Right ventricle myocardium superior (tissue), 1 donor: ENCODE data around the gene MYO1D. TPM values are rescaled to one million over a fixed set of nuclear protein-coding genes. Genes with fewer than 3 reads are reported as not detected.
"Not testable (repeated sequence)": the region's sequence is repeated elsewhere in the genome, so short reads cannot be mapped to it uniquely, and the experiment has no call there.

Experiments
- ATAC-seq: fragments of 200-7000 bp; cut with Tn5 transposase; one replicate; pipeline ENCODE4 v1.9.1; 2020; ENCODE audit warnings: mild to moderate bottlenecking; ENCODE audit not compliant: poor library complexity
- DNase-seq: peaks from one replicate; pipeline ENCODE4 v3.0.0-alpha.2; 2020
- intact Hi-C: fragments of 100-400 bp; cut with DNase I; formaldehyde crosslinking; loops from one replicate; pipeline ENCODE4 v1.11.2; 2022
- long read RNA-seq: library from polyadenylated mRNA; unstranded; transcript quantifications from one replicate; pipeline ENCODE4 v2.0.0, GENCODE V29; 2021
- total RNA-seq: library from RNA; stranded (reverse); fragmentation: NEBNext Ultra II Directional; extraction: Animal tissue kit (Norgen Biotek cat#: 25700); gene quantifications from one replicate; pipeline ENCODE4 v1.2.1, GENCODE V29; 2021
- donor health status: DM: no; HTN: yes; CAD: no; lungs with severe emphysema.

MYO1D gene
- total RNA-seq, result 3.8 TPM
- long read RNA-seq, partial matches to known transcripts, result 1 of 5 reads
- long read RNA-seq, other reads (novel, unspliced or antisense), result 3 of 5 reads

DNA sequence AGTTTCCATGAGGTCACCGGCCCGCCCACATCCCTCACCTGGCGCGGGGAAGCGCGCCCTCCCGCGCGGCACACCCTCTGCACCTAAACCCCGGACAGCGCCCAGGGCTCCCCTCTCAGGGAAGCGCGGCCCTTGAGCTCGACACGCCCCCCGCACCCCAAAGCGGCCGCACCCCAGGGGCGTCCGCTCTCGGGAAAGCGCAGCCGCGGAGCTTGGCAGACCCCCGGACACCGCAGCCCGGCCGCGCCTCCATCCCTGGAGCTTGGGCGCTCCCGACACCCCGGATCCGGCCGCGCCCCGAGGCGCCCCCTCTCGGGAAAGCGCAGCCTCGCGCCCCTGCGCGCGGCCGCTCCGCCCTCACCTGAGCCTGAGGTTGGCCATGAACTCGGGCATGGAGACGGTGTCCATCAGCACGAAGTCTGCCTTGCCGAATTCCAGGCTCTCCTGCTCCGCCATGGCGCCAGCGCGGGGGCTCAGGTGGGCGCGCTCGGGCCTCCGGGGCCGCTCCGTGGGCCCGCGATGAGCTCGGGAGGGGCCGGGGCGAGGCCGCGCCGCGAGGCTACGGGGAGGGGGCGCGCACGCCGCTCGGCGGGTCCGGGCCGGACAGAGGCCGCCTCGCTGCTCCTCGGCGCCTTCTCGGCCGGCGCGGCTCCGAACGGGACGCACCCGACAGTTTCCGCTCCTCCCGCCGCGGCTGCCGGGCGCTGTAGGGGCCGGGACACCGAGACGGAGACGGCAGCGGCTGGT lies at the start of gene MYO1D:
Gene MYO1D (minus strand): TSS at position 708 of the 747 bp plus-strand sequence. CDS start 252 bp downstream, at position 456.
- intact Hi-C loops, result loop anchor here (5.0 kb wide), 1 partner anchor 94 kb away; no protein-coding TSS in a partner anchor
- DNase-seq, result peak; percentile 56
- ATAC-seq, result peak; percentile 38

DNA sequence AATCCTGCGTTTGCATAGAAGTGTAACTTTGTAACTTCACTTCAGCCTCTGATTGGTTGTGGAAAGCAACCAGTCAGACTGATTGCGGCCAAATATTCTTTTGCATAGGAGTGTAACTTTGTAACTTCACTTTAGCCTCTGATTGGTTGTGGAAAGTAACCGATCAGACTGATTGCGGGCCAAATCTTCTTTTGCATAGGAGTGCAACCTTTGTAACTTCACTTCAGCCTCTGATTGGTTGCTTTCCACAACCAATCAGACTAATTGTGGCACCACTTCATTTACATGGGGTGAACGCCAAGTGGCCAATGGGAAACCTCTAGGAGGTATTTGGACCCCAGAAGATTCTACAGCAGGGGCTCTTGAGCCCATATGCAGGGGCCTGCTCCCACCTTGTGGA lies 49.3 kb upstream of the MYO1D start:
- no peak for ATAC-seq
- intact Hi-C loops, result no loop called here
- DNase-seq, result no peak

DNA sequence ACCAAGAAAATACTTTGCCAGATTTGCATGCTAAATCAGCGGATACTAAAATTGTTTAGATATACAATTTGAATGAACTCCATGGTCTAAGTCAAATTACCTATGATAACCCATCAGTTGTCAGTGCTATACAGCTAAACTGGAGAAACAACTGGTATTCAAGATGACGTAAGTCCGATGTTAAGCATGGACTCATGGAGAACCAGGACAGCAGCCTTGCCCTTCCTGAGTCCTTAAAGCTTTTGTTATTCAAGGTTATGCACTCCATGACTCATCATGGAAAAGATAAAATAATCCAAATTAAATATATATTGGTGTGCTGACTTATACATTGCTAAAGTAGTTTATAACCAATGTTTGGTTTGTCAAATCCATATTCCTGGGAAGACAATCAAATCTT lies 47.0 kb upstream of the MYO1D start:
- intact Hi-C loops, ATAC-seq, DNase-seq: not testable (repeated sequence)

DNA sequence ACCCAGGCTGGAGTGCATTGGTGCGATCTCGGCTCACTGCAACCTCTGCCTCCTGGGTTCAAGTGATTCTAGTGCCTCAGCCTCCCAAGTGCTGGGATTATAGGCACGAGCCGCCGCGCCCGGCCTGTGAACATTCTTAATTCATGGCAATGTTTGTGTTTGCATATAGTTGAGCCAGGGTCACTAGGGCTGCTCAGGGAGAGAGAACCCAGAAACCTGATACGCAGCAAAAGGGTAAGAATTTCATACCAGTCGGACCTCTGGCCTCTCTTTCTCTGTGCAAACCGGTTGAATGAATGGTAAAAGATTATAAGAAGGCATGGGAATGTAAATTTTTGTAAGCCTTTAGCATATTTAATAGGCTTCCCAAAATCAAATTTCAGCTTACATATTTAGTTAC lies 44.1 kb upstream of the MYO1D start:
- DNase-seq (no peak), ATAC-seq (no peak)
- intact Hi-C loops, result no loop called here

DNA sequence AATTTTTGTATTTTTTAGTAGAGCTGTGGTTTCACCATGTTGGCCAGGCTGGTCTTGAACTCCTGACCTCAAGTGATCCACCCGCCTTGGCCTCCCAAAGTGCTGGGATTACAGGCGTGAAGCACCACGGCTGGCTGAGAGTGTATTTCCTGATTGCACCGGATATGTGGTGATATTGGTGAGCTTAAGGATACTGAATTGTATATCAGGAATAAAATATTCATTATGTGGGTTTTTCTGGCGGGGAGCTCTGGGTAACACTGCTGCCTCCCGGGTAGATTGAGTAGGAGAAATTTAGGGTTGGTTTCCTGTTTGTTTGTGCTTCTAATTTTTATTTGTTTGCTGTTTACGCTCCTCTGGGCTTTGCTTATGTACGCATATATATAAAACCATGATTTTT lies 43.4 kb upstream of the MYO1D start:
- ATAC-seq (no peak), DNase-seq (no peak)
- intact Hi-C loops, result no loop called here

DNA sequence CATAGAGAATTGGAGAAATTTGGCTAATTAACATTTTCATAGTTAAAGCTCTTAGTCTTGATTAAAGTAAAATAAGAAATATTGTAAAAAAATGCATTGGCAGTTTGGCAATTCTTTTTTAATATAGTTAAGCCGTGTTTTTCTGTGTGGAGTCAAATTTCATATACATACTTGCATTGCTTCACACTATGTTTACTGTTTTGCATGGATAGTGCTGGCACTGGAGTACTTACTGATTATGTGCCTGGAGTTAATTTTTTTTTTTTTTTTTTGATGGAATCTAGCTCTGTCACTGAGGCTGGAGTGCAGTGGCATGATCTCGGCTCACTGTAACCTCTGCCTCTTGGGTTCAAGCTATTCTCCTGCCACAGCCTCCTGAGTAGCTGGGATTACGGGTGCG lies 43.0 kb upstream of the MYO1D start:
- DNase-seq, intact Hi-C loops, ATAC-seq: not testable (repeated sequence)

DNA sequence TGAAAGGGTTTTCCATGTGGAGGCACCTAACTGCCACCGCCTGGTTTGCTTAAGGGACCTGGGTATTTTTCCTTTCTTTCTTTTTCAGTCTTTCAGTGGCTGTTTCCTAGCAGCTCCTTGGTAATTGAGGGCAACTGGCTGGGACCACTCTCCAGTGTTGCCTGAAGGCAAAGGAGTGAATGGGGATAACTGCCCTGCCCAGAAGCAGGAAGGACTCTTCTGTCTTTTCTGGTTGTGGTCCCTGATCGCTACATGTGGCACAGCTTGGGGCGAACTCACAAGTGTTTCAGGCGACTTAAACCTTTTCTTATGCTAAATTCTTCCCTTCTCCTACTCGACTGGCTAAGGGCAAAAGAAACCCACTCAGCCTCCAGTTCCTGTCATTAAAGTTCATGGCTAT lies 40.9 kb upstream of the MYO1D start:
- intact Hi-C loops, result no loop called here
- no peak for DNase-seq
- no peak for ATAC-seq

DNA sequence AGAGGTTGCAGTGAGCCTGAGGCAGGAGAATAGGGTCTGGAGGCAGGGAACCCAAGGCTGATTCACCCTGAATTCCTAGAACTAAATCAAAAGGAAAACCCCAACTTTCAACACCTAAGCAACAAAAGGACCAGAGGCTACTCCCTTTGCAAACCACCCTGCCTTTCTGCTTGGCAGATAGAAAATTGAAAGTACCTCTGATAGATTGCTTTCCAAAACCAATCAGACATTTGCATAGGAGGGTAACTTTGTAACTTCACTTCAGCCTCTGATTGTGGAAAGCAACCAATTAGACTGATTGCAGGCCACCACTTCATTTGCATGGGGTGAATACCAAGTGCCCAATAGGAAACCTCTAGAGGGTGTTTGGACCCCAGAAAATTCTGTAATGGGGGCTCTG lies 40.2 kb upstream of the MYO1D start:
- no peak for ATAC-seq
- intact Hi-C loops, result no loop called here
- DNase-seq, result no peak

DNA sequence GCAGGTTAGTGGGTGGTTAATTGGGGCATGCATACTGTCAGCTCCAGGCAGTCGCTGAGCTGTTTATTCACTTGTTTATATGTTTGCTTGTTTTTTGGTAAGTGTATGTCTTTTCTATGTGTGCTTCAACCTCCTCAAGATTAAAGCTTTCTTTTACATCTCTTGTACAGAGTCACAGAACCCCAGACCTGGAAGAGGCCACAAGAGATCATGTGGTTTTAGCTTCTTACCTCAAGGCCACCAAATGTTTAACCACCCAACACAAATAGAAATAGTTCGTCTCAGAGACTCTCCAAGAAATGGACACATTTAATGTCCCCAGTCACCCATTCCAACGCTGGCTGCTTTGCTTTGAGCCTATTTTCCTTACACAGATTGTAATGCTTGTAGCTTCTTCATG lies 39.2 kb upstream of the MYO1D start:
- ATAC-seq (no peak), DNase-seq (no peak)
- intact Hi-C loops, result no loop called here

DNA sequence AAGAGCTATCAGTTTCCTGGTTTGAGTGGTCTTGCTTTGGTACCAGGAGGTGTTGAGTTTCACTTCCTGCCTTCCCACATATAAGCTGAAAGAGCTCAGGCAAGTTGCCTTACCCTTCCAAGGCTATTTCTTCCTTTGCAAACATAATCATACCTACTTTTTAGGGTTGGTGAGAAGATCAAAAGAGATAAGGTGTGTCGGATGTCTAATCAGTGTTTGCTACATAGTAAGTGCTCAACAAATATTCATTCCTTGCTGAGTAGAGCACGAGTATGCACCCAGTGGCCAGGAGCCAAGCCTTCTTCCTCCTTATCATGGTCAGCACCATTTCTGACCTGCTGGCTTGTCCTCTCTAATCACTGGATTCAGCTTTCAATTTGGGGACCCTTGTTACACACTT lies 38.3 kb upstream of the MYO1D start:
- intact Hi-C loops, result no loop called here
- ATAC-seq, result no peak
- no peak for DNase-seq

DNA sequence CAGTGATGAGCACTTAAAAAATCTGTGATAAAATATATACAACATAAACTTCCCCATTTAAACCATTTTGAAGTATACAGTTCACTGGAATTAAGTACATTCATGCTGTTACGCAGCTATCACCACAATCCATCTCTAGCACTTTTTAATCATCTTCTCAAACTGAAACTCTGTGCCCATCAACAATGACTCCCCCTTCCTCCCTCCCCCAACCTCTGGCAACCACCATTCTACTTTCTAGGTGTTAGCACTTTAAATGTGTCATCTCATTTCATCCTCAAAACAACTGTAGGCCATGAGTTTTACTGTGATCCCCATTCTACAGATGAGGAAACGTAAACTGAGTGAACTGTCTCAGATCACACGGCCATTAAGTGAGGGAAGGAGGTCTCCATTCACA lies 37.3 kb upstream of the MYO1D start:
- intact Hi-C loops, result no loop called here
- no peak for ATAC-seq

DNA sequence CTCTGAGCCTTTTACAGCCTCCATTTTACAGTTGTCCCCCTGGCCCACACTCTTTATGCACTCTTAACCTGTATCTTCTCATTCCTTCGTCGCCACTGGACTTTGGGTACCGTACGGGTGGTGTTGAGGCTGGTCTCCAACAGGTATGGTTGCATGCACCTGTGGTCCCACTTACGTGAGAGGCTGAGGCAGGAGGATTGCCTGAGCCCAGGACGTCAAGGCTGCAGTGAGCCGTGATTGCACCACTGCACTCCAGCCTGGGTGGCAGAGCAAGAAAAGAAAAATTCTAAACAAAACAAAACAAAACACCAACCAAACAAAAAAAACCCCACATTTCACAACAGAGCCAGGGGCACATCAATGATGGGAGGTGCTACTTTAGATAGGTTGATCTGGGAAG lies 36.7 kb upstream of the MYO1D start:
- intact Hi-C loops, result no loop called here
- no peak for ATAC-seq

More for the DNA sequence above, 37.3 kb upstream of the MYO1D start:
- DNase-seq, result no peak

DNA sequence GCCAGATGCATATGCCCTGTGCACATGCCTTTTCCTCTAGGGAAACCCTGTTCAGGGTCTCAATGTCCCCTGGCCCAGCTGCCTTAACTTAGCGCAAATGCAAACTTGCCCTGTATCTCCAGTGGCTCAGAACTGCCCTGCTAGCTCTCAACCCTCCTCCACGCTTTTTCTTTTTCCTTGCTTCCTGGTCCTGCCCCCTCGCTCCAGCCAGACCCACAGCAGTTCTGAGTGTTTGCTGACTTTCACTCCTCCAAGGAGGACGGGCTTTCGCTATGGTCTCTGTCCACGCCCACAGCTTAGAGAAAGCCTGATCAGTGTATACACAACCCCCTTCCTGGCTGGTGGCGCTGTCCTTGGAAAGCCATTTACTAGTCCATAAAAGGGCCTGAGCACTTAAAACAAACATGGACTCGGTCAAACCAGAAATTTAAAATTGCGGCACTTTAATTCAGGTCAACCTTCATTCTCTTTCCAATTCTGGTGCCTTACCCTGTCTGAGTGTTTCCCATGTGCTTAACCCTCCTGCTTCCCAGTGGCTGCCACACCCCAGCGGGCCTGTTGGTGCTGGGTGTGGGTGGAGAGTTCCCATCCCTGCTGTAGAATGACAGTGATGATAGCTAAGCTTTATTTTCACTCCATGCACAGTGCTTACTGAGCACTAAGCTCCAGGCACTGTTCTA lies 35.4 kb upstream of the MYO1D start:
- intact Hi-C loops, result no loop called here
- peak; percentile 86 for ATAC-seq

More for the DNA sequence above, 36.7 kb upstream of the MYO1D start:
- no peak for DNase-seq

DNA sequence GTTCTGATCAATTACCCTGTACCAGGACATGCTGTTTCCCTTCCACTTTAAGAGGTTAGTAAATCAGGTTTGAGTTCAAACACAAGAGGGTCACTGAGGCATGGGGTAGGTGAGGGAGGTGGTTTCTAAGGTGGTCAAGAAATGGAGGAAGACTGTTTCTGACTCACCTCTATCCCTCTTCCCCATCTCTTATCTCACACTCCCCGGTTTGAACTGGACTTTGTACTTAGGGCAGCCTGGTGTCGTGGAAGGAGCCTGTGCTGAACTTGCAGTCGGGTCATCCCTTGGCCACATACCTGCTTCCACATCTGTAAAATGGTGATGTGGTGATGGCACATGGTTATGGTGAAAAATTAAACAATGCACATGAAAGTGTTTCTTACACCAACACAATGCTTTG lies 33.8 kb upstream of the MYO1D start:
- DNase-seq (no peak), ATAC-seq (no peak)
- intact Hi-C loops, result no loop called here

More for the DNA sequence above, 35.4 kb upstream of the MYO1D start:
- DNase-seq, result peak; percentile 74

DNA sequence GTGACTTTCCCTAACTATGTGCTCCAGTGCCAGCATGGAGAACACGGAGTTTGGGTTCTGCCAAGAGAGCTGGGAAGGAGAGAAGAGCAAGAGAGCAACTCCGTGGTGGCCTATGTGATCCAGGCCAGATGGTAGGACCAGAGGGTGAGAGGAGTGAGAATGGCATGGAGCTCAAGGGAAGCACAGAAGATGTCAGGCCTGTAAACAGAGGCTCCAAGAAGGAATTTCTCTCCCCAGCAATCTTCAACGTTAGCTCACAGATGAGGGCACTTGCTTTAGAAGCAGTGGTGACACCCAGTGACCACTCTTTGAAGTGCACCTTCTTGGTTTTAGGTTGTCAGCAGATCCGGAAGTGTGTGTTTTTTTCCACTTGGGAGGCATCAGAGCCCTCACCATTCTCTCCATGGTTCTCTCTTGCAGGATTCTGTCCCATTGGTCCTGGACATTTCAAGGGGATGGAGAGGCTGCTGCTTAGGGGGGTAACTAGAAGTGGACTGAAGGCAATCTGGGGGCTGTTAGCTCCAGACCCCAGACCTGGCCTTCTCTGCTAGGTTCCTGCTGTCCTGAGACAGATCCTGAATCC lies 33.0 kb upstream of the MYO1D start:
- intact Hi-C loops, result loop anchor here (10.0 kb wide), 1 partner anchor 125 kb away; no protein-coding TSS in a partner anchor
- DNase-seq (no peak), ATAC-seq (peak; percentile 87)

DNA sequence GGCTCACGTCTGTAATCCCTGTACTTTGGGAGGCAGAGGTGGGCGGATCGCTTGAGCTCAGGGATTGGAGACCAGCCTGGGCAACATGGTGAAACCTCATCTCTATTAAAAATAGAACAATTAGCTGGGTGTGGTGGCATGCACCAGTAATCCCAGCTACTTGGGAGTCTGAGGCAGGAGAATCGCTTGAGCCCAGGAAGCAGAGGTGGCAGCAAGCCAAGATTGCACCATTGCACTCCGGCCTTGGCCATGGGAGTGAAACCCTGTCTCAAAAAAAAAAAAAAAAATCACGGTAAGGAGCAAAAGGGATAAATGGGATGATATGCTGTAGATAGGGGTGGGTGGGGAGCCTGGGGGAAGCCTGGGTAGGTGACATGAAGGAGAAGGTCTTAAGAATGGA lies 30.7 kb upstream of the MYO1D start:
- intact Hi-C loops, result loop anchor here (10.0 kb wide), 1 partner anchor 123 kb away; no protein-coding TSS in a partner anchor
- no peak for ATAC-seq
- DNase-seq, result no peak

DNA sequence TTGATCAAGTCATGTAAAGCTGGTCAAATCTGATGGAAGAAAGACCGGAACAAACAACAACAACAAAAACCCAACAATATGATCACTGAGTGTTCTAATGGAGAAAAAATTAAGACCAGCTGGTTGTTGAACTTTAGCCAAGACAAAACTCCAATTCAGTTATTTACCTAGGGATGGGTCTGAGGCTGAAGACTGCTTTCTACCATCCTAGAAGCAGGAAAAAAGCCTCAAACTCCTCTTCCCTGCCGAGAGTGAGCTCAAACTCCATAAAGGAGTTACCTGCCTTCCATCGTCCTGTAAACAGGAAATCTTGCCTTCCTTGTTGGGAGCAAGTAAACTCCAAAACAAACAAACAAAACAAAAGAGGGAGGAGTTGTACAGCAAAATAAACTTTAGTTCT lies 28.0 kb upstream of the MYO1D start:
- ATAC-seq (no peak), DNase-seq (no peak)
- intact Hi-C loops, result loop anchor here (10.0 kb wide), 1 partner anchor 120 kb away; no protein-coding TSS in a partner anchor

DNA sequence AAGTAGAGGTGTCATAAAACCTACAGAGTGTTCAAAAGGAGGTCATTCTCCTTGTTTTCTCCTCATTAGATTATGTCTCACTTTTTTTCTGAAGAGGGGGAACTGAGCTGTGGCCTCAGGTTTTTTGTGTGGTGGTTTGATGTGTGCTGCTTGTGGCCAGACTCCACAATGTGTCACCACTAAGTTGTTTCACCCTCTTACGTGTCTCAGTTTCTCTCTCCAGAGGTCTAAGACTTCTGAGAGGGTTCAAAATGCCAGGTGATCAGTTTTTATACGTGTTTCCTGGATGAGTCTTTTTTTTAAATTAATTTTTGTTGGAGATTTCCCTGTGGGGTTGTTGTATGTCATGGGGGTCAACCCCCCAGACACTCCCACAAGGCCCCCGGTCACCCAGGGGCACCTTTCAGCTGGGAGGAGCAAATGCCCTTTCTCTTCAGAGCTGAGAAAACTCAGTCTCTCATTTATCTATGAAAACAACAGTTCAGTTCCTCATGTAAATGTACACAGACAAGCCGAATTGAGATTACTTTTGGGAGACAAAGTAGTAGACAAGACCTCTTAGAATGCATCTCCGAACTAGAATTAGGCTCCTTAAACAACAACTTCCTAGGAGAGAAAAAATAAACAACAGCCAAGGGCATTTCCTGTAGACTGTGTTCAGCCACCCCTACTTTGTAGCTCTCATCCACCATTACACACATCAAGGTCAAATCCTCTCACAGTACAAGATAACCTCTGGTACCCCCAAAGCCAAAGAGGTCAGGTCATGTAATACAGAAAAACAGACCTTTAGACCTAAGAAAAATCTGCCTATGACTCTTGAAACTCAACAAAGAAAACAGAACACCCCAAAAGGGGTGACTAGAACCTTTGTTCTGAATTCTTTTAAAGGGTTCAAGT lies 27.1 kb upstream of the MYO1D start:
- no peak for ATAC-seq
- intact Hi-C loops, result loop anchor here (10.0 kb wide), 1 partner anchor 119 kb away; no protein-coding TSS in a partner anchor
- DNase-seq, result no peak
